ENCODE measurements around the gene LYPD1.

LYPD1 gene

GRCh38 chr2:132668987-132669907 is 758 bp downstream of the LYPD1 start:
- DNase-seq (ENCODE audit: low read depth in 2 of 3, low spot score in 1 of 3) = no peak

- no peak for DNase-seq (ENCODE audit: low read depth in 2 of 3, low spot score in 1 of 3)
Measured at GRCh38 chr2:132668189-132668823, 1.7 kb downstream of the LYPD1 start.

- no peak for DNase-seq (ENCODE audit: low read depth in 2 of 3, low spot score in 1 of 3)
Measured at GRCh38 chr2:132667706-132668105, 2.3 kb downstream of the LYPD1 start.

GRCh38 chr2:132665401-132666140 is 4.4 kb downstream of the LYPD1 start:
- DNase-seq (ENCODE audit: low read depth in 2 of 3, low spot score in 1 of 3) = no peak

GRCh38 chr2:132664096-132664495 is 5.9 kb downstream of the LYPD1 start:
- DNase-seq (ENCODE audit: low read depth in 2 of 3, low spot score in 1 of 3) = no peak

- DNase-seq (ENCODE audit: low read depth in 2 of 3, low spot score in 1 of 3) = no peak
Measured at GRCh38 chr2:132662732-132663131, 7.3 kb downstream of the LYPD1 start.

- no peak for DNase-seq (ENCODE audit: low read depth in 2 of 3, low spot score in 1 of 3)
Measured at GRCh38 chr2:132659331-132659730, 10.7 kb downstream of the LYPD1 start.

- no peak for DNase-seq (ENCODE audit: low read depth in 2 of 3, low spot score in 1 of 3)
Measured at GRCh38 chr2:132656266-132656975, 13.6 kb downstream of the LYPD1 start.

- no peak for DNase-seq (ENCODE audit: low read depth in 2 of 3, low spot score in 1 of 3)
Measured at GRCh38 chr2:132654968-132655367, 15.0 kb downstream of the LYPD1 start.

- DNase-seq (ENCODE audit: low read depth in 2 of 3, low spot score in 1 of 3) = no peak
Measured at GRCh38 chr2:132654335-132654734, 15.7 kb downstream of the LYPD1 start.

- DNase-seq (ENCODE audit: low read depth in 2 of 3, low spot score in 1 of 3) = no peak
Measured at GRCh38 chr2:132652474-132652873, 17.5 kb downstream of the LYPD1 start.

GRCh38 chr2:132651115-132652045 is 18.6 kb downstream of the LYPD1 start:
- no peak for DNase-seq (ENCODE audit: low read depth in 2 of 3, low spot score in 1 of 3)

GRCh38 chr2:132646540-132647108 is 23.4 kb downstream of the LYPD1 start:
- DNase-seq (ENCODE audit: low read depth in 2 of 3, low spot score in 1 of 3) = no peak

GRCh38 chr2:132645722-132646539 is 24.1 kb downstream of the LYPD1 start:
- no peak for DNase-seq (ENCODE audit: low read depth in 2 of 3, low spot score in 1 of 3)

- no peak for DNase-seq (ENCODE audit: low read depth in 2 of 3, low spot score in 1 of 3)
Measured at GRCh38 chr2:132645176-132645575, 24.8 kb downstream of the LYPD1 start.

GRCh38 chr2:132642415-132642814 is 27.6 kb downstream of the LYPD1 start:
- DNase-seq (ENCODE audit: low read depth in 2 of 3, low spot score in 1 of 3) = no peak

- no peak for DNase-seq (ENCODE audit: low read depth in 2 of 3, low spot score in 1 of 3)
Measured at GRCh38 chr2:132641819-132642218, 28.2 kb downstream of the LYPD1 start.

GRCh38 chr2:132640116-132640515 is 29.9 kb downstream of the LYPD1 start:
- no peak for DNase-seq (ENCODE audit: low read depth in 2 of 3, low spot score in 1 of 3)

Data from stimulated activated CD4-positive, alpha-beta T cell treated with anti-CD3 and anti-CD28 coated beads, Interleukin-12 subunit alpha, Interleukin-12 subunit beta, amount 100 ng/mL, for 48 hours (primary cell).